Right renal pelvis (tissue), 4 donors: ENCODE data around the gene NKG7. TPM values are rescaled to one million over a fixed set of nuclear protein-coding genes. Genes with fewer than 3 reads are reported as not detected.

Experiments
- DNase-seq, 4 donors: peaks; one replicate each; pipeline ENCODE4 v3.0.0-alpha.2; 2013; ENCODE audit warnings: low read depth in 4 of 4, low spot score in 3 of 4, missing footprints in 1 of 4
- polyA plus RNA-seq, 4 donors: library from polyadenylated mRNA; unstranded; fragments of 120-200 nt; gene quantifications; one replicate each; pipeline ENCODE4 v1.2.1, GENCODE V29; 2013; ENCODE audit not compliant: insufficient read length in 4 of 4

Gene NKG7
- polyA plus RNA-seq, 4 donors, result 1.0 to 1.7 (median 1.5) TPM

GRCh38 chr19:51338563-51339312 is 33.7 kb downstream of the NKG7 start:
- DNase-seq, result peak in 3 of 4 donors; percentile 68 to 75 (median 69)

- DNase-seq, result no peak
Observed at GRCh38 chr19:51337861-51338562, 34.4 kb downstream of the NKG7 start.

- no peak for DNase-seq
Observed at GRCh38 chr19:51337141-51337860, 35.2 kb downstream of the NKG7 start.

- no peak for DNase-seq
Observed at GRCh38 chr19:51333836-51334460, 38.5 kb downstream of the NKG7 start.

- DNase-seq, result no peak
Observed at GRCh38 chr19:51331716-51332115, 40.7 kb downstream of the NKG7 start.

- DNase-seq, result no peak
Observed at GRCh38 chr19:51331193-51331592, 41.3 kb downstream of the NKG7 start.

- DNase-seq, result no peak
Observed at GRCh38 chr19:51330366-51330765, 42.1 kb downstream of the NKG7 start.

GRCh38 chr19:51329411-51329810 is 43.0 kb downstream of the NKG7 start:
- DNase-seq, result no peak

GRCh38 chr19:51327066-51328001 is 45.1 kb downstream of the NKG7 start:
- peak in 2 of 4 donors; percentile 24 to 36 for DNase-seq

GRCh38 chr19:51326216-51327065 is 46.0 kb downstream of the NKG7 start:
- DNase-seq, result no peak

GRCh38 chr19:51325161-51325976 is 47.1 kb downstream of the NKG7 start:
- DNase-seq, result no peak

GRCh38 chr19:51324167-51324481 is 48.3 kb downstream of the NKG7 start:
- no peak for DNase-seq

GRCh38 chr19:51323481-51324166 is 48.8 kb downstream of the NKG7 start:
- no peak for DNase-seq

GRCh38 chr19:51321799-51322198 is 50.7 kb downstream of the NKG7 start:
- DNase-seq, result no peak
